ENCODE measurements around the gene TSPAN5.

The TSPAN5 gene

DNA sequence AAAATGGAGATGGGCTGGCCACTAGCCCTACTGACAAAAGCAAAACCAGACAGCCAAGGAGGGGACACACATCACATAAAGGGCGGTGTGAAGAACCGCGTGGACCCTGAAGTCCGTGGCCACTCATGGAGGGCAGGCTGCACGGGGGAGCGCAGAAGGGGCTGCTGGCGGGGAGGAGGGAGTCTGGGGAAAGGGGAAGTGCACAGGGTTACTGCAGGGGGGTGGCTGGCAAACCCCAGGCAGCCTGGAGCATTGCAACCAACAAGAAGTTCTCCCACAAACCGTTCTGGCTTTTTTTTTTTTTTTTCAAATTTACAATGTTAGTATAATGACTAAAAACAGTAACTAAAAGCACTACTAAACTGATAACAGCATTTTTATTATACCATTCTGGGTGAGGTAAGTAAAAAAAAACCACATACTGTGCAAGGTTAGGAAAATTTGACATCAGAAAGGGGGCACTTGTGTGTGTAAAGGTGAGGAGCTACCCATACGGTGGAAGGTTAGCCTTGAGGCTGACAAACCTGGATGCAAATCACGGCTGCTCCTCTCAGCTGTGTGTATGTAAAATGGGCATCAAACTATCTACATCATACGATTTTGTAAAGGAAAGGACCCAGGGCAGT, 87.1 kb downstream of the TSPAN5 start:
- Histone ChIP-seq H3K27ac (ENCODE audit: low read depth, low read length) (no peak overlapping the region), H3K36me3 (ENCODE audit: insufficient read depth, low read length) (no peaks in the 10 kb centered on the region), H3K79me2 (ENCODE audit: control insufficient read depth, insufficient read depth, low read length, unreplicated experiment) (peaks cover 47% of the 10 kb centered on the region), H3K4me3 (ENCODE audit: low read depth, low read length) (no peak overlapping the region), H3K27me3 (ENCODE audit: insufficient read depth, low read length) (no peaks in the 10 kb centered on the region), H2AFZ (ENCODE audit: low read length, unreplicated experiment) (no peak overlapping the region), H3K4me1 (ENCODE audit: control insufficient read depth, insufficient read depth, low read length, unreplicated experiment) (peaks cover 6% of the 10 kb centered on the region)

DNA sequence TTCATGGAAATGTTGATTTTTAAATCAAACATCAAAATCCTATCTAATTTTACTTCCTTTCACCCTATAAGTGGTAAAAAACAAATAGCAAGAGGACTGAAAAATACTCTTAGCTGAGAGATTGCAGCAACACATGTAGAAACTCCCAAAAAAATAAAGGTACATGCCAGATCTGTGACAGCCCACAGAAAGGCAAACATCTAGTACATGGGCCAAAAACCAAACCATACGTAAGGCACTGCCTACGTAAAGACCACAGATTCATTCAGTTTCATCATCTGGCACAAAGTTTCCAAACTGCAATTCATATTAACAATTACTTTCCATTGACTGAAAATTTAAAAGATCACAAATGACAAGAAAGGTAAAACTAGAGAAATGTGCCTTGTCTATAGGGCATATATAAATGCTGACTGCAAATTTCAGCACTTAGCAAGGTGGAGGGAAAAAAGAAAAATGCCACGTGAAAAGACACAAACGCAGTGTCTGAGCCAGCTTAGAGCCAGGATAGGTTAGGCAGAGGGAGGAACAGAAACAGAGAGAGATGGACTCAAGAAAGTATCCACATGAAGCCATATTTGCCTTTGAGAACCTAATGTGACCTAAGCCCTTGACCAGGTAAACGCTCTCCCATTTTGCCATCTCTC, 88.1 kb downstream of the TSPAN5 start:
- peaks cover 6% of the 10 kb centered on the region for H3K4me1 ChIP-seq (ENCODE audit: control insufficient read depth, insufficient read depth, low read length, unreplicated experiment)
- H3K27ac ChIP-seq (ENCODE audit: low read depth, low read length): no peak overlapping the region
- no peaks in the 10 kb centered on the region for H3K27me3 ChIP-seq (ENCODE audit: insufficient read depth, low read length)
- H2AFZ ChIP-seq (ENCODE audit: low read length, unreplicated experiment): no peak overlapping the region
- H3K4me3 ChIP-seq (ENCODE audit: low read depth, low read length): no peak overlapping the region
- H3K79me2 ChIP-seq (ENCODE audit: control insufficient read depth, insufficient read depth, low read length, unreplicated experiment): peaks cover 55% of the 10 kb centered on the region
- H3K36me3 ChIP-seq (ENCODE audit: insufficient read depth, low read length): no peaks in the 10 kb centered on the region

DNA sequence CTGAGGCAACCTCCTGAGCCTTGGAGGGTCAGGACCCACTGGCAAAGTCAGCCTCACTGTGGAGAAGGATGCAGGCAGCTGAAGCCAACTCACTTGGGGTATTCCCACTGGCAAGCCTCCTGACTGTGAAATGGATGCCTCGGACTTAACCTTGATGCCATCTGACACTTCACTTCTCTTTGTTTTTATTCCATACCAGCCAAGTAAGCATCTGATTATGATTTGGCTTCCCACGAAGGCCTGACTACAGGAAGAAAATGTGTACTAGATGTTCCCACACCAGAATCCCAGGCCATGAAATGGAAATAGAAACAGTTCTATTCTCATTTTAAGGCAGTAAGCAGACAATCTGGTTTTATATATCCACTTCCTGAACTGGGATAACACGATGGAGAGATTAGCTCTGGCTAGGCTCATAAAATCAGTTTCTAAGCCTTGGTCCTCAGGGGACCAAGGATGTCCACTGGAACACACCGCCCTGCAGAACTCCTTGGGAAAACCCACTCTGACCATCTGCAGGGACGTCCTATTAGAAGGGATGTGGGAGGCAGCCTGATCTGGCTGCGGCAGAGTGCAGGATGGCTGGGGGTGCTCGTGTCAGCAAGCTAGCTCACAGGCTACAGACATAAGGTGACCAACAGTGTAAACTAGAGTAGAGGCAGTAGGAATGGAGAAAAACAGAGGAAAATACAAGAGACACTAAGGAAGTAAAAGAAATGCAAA, 89.3 kb downstream of the TSPAN5 start:
- H3K79me2 ChIP-seq (ENCODE audit: control insufficient read depth, insufficient read depth, low read length, unreplicated experiment): peaks cover 62% of the 10 kb centered on the region
- no peaks in the 10 kb centered on the region for H3K27me3 ChIP-seq (ENCODE audit: insufficient read depth, low read length)
- no peaks in the 10 kb centered on the region for H3K36me3 ChIP-seq (ENCODE audit: insufficient read depth, low read length)
- no peak overlapping the region for H3K4me3 ChIP-seq (ENCODE audit: low read depth, low read length)
- H3K27ac ChIP-seq (ENCODE audit: low read depth, low read length): 0 out of 2 replicates have a peak overlapping the region, but pooled peaks have one; percentile 3
- no peak overlapping the region for H2AFZ ChIP-seq (ENCODE audit: low read length, unreplicated experiment)
- peaks cover 6% of the 10 kb centered on the region for H3K4me1 ChIP-seq (ENCODE audit: control insufficient read depth, insufficient read depth, low read length, unreplicated experiment)

DNA sequence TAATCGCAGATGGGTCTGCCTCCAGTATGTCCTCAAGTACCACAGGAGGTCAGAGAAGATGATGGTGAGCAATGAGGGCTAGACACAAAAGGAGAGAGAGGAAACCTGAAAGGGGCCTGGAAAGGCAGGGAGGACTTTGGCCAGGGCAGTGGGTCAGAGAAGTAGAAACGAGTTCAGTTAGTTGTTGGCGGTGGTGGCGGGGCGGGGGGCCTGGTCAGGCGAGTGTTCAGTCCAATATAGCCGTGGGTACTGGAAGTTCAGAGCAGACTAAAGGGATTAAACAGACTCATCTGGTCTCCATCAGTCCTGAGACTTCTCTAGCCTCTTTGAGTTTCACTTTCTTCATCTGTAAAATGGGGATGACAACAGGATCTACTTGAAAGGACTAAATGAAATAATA, 90.8 kb downstream of the TSPAN5 start:
- H3K4me1 ChIP-seq (ENCODE audit: control insufficient read depth, insufficient read depth, low read length, unreplicated experiment): peaks cover 6% of the 10 kb centered on the region
- H3K27ac ChIP-seq (ENCODE audit: low read depth, low read length): no peak overlapping the region
- H3K79me2 ChIP-seq (ENCODE audit: control insufficient read depth, insufficient read depth, low read length, unreplicated experiment): peaks cover 71% of the 10 kb centered on the region

DNA sequence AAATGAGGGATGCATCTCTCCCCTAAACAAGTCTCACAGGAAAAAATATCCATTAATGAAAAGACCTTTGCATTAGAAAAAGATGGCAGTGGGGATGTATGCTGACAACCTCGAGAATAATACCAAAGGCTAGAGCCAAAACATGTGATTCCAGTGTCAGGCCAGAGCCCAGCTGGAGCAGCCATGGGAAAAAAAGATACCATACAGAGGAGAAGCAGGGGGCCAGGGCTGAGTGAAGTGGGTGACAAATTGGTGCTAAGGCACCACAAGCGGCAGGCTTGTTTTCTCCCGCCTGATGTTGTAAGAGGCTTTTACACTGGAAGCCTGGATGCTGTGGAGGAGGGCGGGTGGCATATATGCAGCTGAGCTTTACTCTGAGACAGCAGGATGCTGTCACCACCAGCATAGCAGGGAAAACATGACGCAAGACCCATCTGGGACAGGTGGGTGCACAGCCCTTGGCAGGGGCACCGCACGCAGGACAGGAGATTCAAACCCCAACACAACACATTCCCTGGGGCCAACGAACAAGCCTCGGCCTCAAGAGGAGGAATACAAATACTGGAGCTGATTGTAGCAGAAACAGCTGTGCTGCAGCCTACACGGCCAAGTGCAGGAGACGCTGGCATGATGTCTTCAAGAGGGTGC, 91.9 kb downstream of the TSPAN5 start:
- no peak overlapping the region for H3K27ac ChIP-seq (ENCODE audit: low read depth, low read length)
- H3K4me3 ChIP-seq (ENCODE audit: low read depth, low read length): no peak overlapping the region
- peaks cover 6% of the 10 kb centered on the region for H3K4me1 ChIP-seq (ENCODE audit: control insufficient read depth, insufficient read depth, low read length, unreplicated experiment)
- peaks cover 72% of the 10 kb centered on the region for H3K79me2 ChIP-seq (ENCODE audit: control insufficient read depth, insufficient read depth, low read length, unreplicated experiment)
- H3K27me3 ChIP-seq (ENCODE audit: insufficient read depth, low read length): no peaks in the 10 kb centered on the region
- no peaks in the 10 kb centered on the region for H3K36me3 ChIP-seq (ENCODE audit: insufficient read depth, low read length)
- H2AFZ ChIP-seq (ENCODE audit: low read length, unreplicated experiment): no peak overlapping the region

More for the DNA sequence above, 90.8 kb downstream of the TSPAN5 start:
- Histone ChIP-seq H3K27me3 (ENCODE audit: insufficient read depth, low read length) (no peaks in the 10 kb centered on the region), H2AFZ (ENCODE audit: low read length, unreplicated experiment) (no peak overlapping the region), H3K36me3 (ENCODE audit: insufficient read depth, low read length) (no peaks in the 10 kb centered on the region), H3K4me3 (ENCODE audit: low read depth, low read length) (no peak overlapping the region)

DNA sequence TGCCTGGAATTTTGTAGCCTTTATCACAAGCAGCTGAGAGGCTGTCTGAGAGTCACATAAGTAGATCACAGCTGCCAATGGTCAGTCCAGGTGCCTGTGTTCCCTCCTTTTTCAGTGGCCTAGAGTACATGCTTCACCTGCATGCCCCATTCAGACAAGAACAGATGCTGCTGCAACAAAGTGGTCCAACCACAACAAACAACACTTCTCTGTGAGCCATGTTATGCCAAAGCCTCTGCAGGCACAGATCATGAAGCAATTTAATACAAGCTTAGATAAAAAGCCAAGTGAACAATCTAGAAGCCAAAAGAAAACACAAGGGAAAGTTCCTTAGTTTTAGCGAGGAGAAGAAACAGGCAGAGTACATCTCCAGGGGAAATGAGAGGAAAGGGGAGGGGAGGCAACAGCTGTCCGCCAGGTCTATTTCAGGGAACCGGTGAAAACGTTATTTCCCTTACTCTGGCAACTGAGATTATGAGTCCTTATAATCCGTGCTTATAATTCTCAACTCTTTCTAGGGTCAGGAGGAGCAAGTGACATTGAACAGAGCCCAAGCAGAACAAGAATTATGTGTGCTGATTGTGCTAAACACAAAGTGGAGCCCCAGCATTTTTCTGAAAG, 92.6 kb downstream of the TSPAN5 start:
- no peaks in the 10 kb centered on the region for H3K36me3 ChIP-seq (ENCODE audit: insufficient read depth, low read length)
- H3K27ac ChIP-seq (ENCODE audit: low read depth, low read length): no peak overlapping the region
- no peak overlapping the region for H2AFZ ChIP-seq (ENCODE audit: low read length, unreplicated experiment)
- H3K4me3 ChIP-seq (ENCODE audit: low read depth, low read length): no peak overlapping the region
- peaks cover 6% of the 10 kb centered on the region for H3K4me1 ChIP-seq (ENCODE audit: control insufficient read depth, insufficient read depth, low read length, unreplicated experiment)
- no peaks in the 10 kb centered on the region for H3K27me3 ChIP-seq (ENCODE audit: insufficient read depth, low read length)
- peaks cover 72% of the 10 kb centered on the region for H3K79me2 ChIP-seq (ENCODE audit: control insufficient read depth, insufficient read depth, low read length, unreplicated experiment)

DNA sequence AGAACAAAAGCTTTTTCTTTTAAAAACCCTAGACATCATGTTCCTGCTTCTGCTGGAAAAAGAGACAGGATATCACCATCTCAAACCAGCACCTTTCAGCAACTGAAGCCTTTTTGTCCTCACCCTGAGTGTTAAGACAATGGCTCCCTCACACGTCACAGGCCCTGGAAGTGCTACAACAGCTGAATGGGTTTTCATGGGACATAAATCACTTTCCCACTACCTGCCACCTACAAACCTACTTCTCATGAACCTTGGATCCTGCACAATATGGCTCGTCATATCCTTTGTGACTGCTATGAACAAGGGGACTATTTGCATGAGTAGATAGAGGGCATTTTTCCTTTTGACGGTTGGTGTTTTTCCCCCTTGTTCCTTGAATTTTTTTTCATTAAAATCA, 93.6 kb downstream of the TSPAN5 start:
- peaks cover 6% of the 10 kb centered on the region for H3K4me1 ChIP-seq (ENCODE audit: control insufficient read depth, insufficient read depth, low read length, unreplicated experiment)
- H3K36me3 ChIP-seq (ENCODE audit: insufficient read depth, low read length): no peaks in the 10 kb centered on the region
- no peak overlapping the region for H3K4me3 ChIP-seq (ENCODE audit: low read depth, low read length)
- peaks cover 65% of the 10 kb centered on the region for H3K79me2 ChIP-seq (ENCODE audit: control insufficient read depth, insufficient read depth, low read length, unreplicated experiment)
- no peak overlapping the region for H2AFZ ChIP-seq (ENCODE audit: low read length, unreplicated experiment)
- H3K27ac ChIP-seq (ENCODE audit: low read depth, low read length): no peak overlapping the region
- no peaks in the 10 kb centered on the region for H3K27me3 ChIP-seq (ENCODE audit: insufficient read depth, low read length)

DNA sequence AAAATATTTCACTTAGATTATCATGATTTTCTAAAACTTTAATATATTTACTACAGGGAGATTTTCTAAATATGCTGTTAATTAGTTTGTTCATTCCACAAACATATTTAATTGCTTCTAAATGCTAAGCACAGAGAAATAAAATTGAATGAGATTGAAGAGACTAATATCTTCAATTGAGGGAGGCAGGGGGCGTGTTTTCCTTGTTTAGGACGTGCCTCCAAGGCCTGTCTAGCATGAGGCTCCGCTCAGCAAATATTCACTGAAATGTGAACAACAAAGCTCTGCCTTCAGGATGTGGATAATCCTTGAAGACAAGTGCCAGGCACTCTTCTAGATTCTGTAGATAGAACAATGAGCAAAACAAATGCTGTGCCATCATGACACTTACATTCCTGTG, 98.1 kb downstream of the TSPAN5 start:
- Histone ChIP-seq H3K27ac (ENCODE audit: low read depth, low read length) (no peak overlapping the region), H3K27me3 (ENCODE audit: insufficient read depth, low read length) (no peaks in the 10 kb centered on the region), H2AFZ (ENCODE audit: low read length, unreplicated experiment) (no peak overlapping the region), H3K4me1 (ENCODE audit: control insufficient read depth, insufficient read depth, low read length, unreplicated experiment) (peaks cover 29% of the 10 kb centered on the region), H3K79me2 (ENCODE audit: control insufficient read depth, insufficient read depth, low read length, unreplicated experiment) (peaks cover 65% of the 10 kb centered on the region), H3K36me3 (ENCODE audit: insufficient read depth, low read length) (no peaks in the 10 kb centered on the region), H3K4me3 (ENCODE audit: low read depth, low read length) (no peak overlapping the region)

DNA sequence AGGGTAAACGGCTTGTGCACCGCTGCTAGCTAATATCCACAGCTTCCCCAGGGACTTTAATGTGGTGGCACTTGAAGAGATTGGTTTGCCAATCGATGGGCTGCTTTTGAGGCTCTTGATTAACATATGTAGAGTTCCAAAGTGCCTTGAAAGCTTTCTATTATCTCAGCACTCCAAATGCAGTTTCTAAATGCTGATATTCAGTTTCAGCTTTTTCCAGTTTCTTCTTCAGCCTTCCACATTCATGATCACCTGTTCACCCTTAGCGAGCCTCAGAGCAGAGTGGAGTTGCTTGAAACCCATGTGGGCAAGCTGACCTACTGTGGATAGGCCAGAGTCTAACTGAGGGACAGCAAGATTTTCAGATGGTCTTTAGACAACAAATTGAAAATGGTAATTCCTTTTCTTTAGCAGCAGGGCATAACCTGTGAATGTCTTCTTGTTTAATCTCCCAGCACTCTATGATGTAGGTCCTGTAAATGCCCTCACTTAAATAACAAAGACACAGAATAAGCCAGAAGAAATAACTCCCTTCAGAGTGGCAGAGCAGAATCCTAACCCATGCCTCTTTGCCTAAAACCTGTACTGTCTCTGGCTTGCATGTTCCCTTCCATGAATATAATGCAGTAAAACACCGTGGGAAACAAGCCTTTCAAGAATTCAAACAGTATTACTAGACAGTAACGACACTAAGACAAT, 99.8 kb downstream of the TSPAN5 start:
- Histone ChIP-seq H3K4me1 (ENCODE audit: control insufficient read depth, insufficient read depth, low read length, unreplicated experiment) (peaks cover 34% of the 10 kb centered on the region), H3K4me3 (ENCODE audit: low read depth, low read length) (no peak overlapping the region), H3K36me3 (ENCODE audit: insufficient read depth, low read length) (peaks cover under 1% of the 10 kb centered on the region; the same call in 1 of the 2 replicates), H3K79me2 (ENCODE audit: control insufficient read depth, insufficient read depth, low read length, unreplicated experiment) (peaks cover 62% of the 10 kb centered on the region), H3K27ac (ENCODE audit: low read depth, low read length) (no peak overlapping the region), H3K27me3 (ENCODE audit: insufficient read depth, low read length) (no peaks in the 10 kb centered on the region), H2AFZ (ENCODE audit: low read length, unreplicated experiment) (no peak overlapping the region)

Data from ACC112 (cell line).